Measurements from ENCODE around the gene POPDC3. TPM values are rescaled to one million over a fixed set of nuclear protein-coding genes. Genes with fewer than 3 reads are reported as not detected.
A peak's percentile ranks its signal among the peaks of the same experiment; 100 is the strongest.

The POPDC3 gene
- polyA plus RNA-seq, 6 donors from 2014 or later: not detected

GRCh38 chr6:105162377-105162776 lies 17.4 kb downstream of the POPDC3 start:
- H3K4me1 Mint-ChIP-seq: no peaks in the 10 kb centered on the region
- ATAC-seq (ENCODE audit: low read depth in 2 of 2) (no peak), DNase-seq (no peak)
- H3K27ac Mint-ChIP-seq: no peak overlapping the region
- peaks cover 10 to 31% (median 19%) of the 10 kb centered on the region in 3 donors for H3K27me3 Mint-ChIP-seq
- no peaks in the 10 kb centered on the region for H3K36me3 Mint-ChIP-seq
- H3K9me3 Mint-ChIP-seq: no peaks in the 10 kb centered on the region
- H3K4me3 Mint-ChIP-seq: no peak overlapping the region

- no peak overlapping the region for H3K27ac Mint-ChIP-seq
- DNase-seq: no peak
- no peaks in the 10 kb centered on the region for H3K9me3 Mint-ChIP-seq
- H3K36me3 Mint-ChIP-seq: no peaks in the 10 kb centered on the region
- no peaks in the 10 kb centered on the region for H3K4me1 Mint-ChIP-seq
- no peak overlapping the region for H3K4me3 Mint-ChIP-seq
- peaks cover 5 to 26% (median 12%) of the 10 kb centered on the region in 3 donors for H3K27me3 Mint-ChIP-seq
- no peak for ATAC-seq (ENCODE audit: low read depth in 2 of 2)
Measured at GRCh38 chr6:105161421-105161820, 18.4 kb downstream of the POPDC3 start.

GRCh38 chr6:105153676-105154075 lies 26.1 kb downstream of the POPDC3 start:
- H3K36me3 Mint-ChIP-seq: no peaks in the 10 kb centered on the region
- no peak overlapping the region for H3K27ac Mint-ChIP-seq
- DNase-seq: no peak
- no peak for ATAC-seq (ENCODE audit: low read depth in 2 of 2)
- no peaks in the 10 kb centered on the region for H3K4me1 Mint-ChIP-seq
- peaks cover 0 to 17% (median 15%) of the 10 kb centered on the region in 3 donors for H3K27me3 Mint-ChIP-seq
- no peaks in the 10 kb centered on the region for H3K9me3 Mint-ChIP-seq
- no peak overlapping the region for H3K4me3 Mint-ChIP-seq

GRCh38 chr6:105152880-105153279 lies 26.9 kb downstream of the POPDC3 start:
- Mint-ChIP-seq H3K36me3 (no peaks in the 10 kb centered on the region), H3K9me3 (no peaks in the 10 kb centered on the region), H3K4me3 (no peak overlapping the region), H3K27ac (no peak overlapping the region), H3K4me1 (no peaks in the 10 kb centered on the region), H3K27me3 (peaks cover 0 to 17% (median 15%) of the 10 kb centered on the region in 3 donors)
- ATAC-seq (ENCODE audit: low read depth in 2 of 2): no peak
- no peak for DNase-seq

- H3K27me3 Mint-ChIP-seq: peaks cover 0 to 17% (median 15%) of the 10 kb centered on the region in 3 donors
- no peak overlapping the region for H3K4me3 Mint-ChIP-seq
- H3K27ac Mint-ChIP-seq: no peak overlapping the region
- no peaks in the 10 kb centered on the region for H3K36me3 Mint-ChIP-seq
- H3K9me3 Mint-ChIP-seq: no peaks in the 10 kb centered on the region
- no peaks in the 10 kb centered on the region for H3K4me1 Mint-ChIP-seq
- ATAC-seq (ENCODE audit: low read depth in 2 of 2) (no peak), DNase-seq (no peak)
Measured at GRCh38 chr6:105151644-105152043, 28.2 kb downstream of the POPDC3 start.

- Mint-ChIP-seq H3K27ac (no peak overlapping the region), H3K4me3 (peak overlapping the region in 6 of 8 donors; percentile 19 to 87 (median 80)), H3K9me3 (peaks cover 0 to 2% (median 0%) of the 10 kb centered on the region in 7 donors), H3K27me3 (peaks cover 56 to 69% (median 68%) of the 10 kb centered on the region in 3 donors), H3K4me1 (peaks cover 6 to 7% (median 6%) of the 10 kb centered on the region in 3 donors), H3K36me3 (no peaks in the 10 kb centered on the region)
- DNase-seq: no peak
- ATAC-seq (ENCODE audit: low read depth in 2 of 2): no peak
Measured at GRCh38 chr6:105138141-105138540, 41.7 kb downstream of the POPDC3 start.

- ATAC-seq (ENCODE audit: low read depth in 2 of 2) (no peak), DNase-seq (no peak)
- no peak overlapping the region for H3K27ac Mint-ChIP-seq
- peaks cover 61 to 71% (median 67%) of the 10 kb centered on the region in 3 donors for H3K27me3 Mint-ChIP-seq
- no peaks in the 10 kb centered on the region for H3K36me3 Mint-ChIP-seq
- peaks cover 0 to 2% (median 0%) of the 10 kb centered on the region in 7 donors for H3K9me3 Mint-ChIP-seq
- peaks cover 6 to 7% (median 6%) of the 10 kb centered on the region in 3 donors for H3K4me1 Mint-ChIP-seq
- peak overlapping the region; percentile 66 to 88 (median 84) for H3K4me3 Mint-ChIP-seq
Measured at GRCh38 chr6:105137388-105137787, 42.4 kb downstream of the POPDC3 start.

- Mint-ChIP-seq H3K4me3 (peak overlapping the region; percentile 75 to 88 (median 84)), H3K27me3 (peaks cover 61 to 71% (median 66%) of the 10 kb centered on the region in 3 donors), H3K4me1 (peaks cover 6 to 7% (median 6%) of the 10 kb centered on the region in 3 donors), H3K27ac (no peak overlapping the region), H3K36me3 (no peaks in the 10 kb centered on the region), H3K9me3 (peaks cover 0 to 2% (median 0%) of the 10 kb centered on the region in 7 donors)
- ATAC-seq (ENCODE audit: low read depth in 2 of 2): peak; percentile 68 to 71
- peak; percentile 34 for DNase-seq
Measured at GRCh38 chr6:105136431-105137350, 43.1 kb downstream of the POPDC3 start.

- H3K27me3 Mint-ChIP-seq: peaks cover 59 to 67% (median 63%) of the 10 kb centered on the region in 3 donors
- no peak overlapping the region for H3K27ac Mint-ChIP-seq
- no peaks in the 10 kb centered on the region for H3K36me3 Mint-ChIP-seq
- ATAC-seq (ENCODE audit: low read depth in 2 of 2) (no peak), DNase-seq (no peak)
- H3K4me1 Mint-ChIP-seq: peaks cover 6 to 7% (median 6%) of the 10 kb centered on the region in 3 donors
- H3K9me3 Mint-ChIP-seq: peaks cover 0 to 2% (median 0%) of the 10 kb centered on the region in 7 donors
- peak overlapping the region; percentile 63 to 80 (median 69) for H3K4me3 Mint-ChIP-seq
Measured at GRCh38 chr6:105135907-105136430, 43.8 kb downstream of the POPDC3 start.

GRCh38 chr6:105135056-105135455 lies 44.8 kb downstream of the POPDC3 start:
- peaks cover 50 to 60% (median 58%) of the 10 kb centered on the region in 3 donors for H3K27me3 Mint-ChIP-seq
- ATAC-seq (ENCODE audit: low read depth in 2 of 2) (no peak), DNase-seq (no peak)
- H3K4me3 Mint-ChIP-seq: peak overlapping the region in 3 of 8 donors; percentile 51 to 70 (median 68)
- peaks cover 6 to 7% (median 6%) of the 10 kb centered on the region in 3 donors for H3K4me1 Mint-ChIP-seq
- H3K27ac Mint-ChIP-seq: no peak overlapping the region
- H3K36me3 Mint-ChIP-seq: no peaks in the 10 kb centered on the region
- H3K9me3 Mint-ChIP-seq: peaks cover 0 to 2% (median 0%) of the 10 kb centered on the region in 7 donors

GRCh38 chr6:105122717-105123116 lies 57.1 kb downstream of the POPDC3 start:
- DNase-seq (no peak), ATAC-seq (ENCODE audit: low read depth in 2 of 2) (no peak)
- Mint-ChIP-seq H3K9me3 (no peaks in the 10 kb centered on the region), H3K27me3 (peaks cover under 1 to 19% (median 15%) of the 10 kb centered on the region in 3 donors), H3K4me1 (no peaks in the 10 kb centered on the region), H3K36me3 (no peaks in the 10 kb centered on the region), H3K27ac (no peak overlapping the region), H3K4me3 (no peak overlapping the region)

GRCh38 chr6:105121981-105122380 lies 57.8 kb downstream of the POPDC3 start:
- no peaks in the 10 kb centered on the region for H3K4me1 Mint-ChIP-seq
- DNase-seq (no peak), ATAC-seq (ENCODE audit: low read depth in 2 of 2) (no peak)
- no peak overlapping the region for H3K27ac Mint-ChIP-seq
- no peak overlapping the region for H3K4me3 Mint-ChIP-seq
- no peaks in the 10 kb centered on the region for H3K36me3 Mint-ChIP-seq
- peaks cover 7 to 20% (median 12%) of the 10 kb centered on the region in 3 donors for H3K27me3 Mint-ChIP-seq
- no peaks in the 10 kb centered on the region for H3K9me3 Mint-ChIP-seq

GRCh38 chr6:105120570-105120969 lies 59.2 kb downstream of the POPDC3 start:
- Mint-ChIP-seq H3K4me1 (no peaks in the 10 kb centered on the region), H3K27ac (no peak overlapping the region), H3K36me3 (no peaks in the 10 kb centered on the region), H3K4me3 (no peak overlapping the region), H3K27me3 (peaks cover 7 to 23% (median 20%) of the 10 kb centered on the region in 3 donors), H3K9me3 (no peaks in the 10 kb centered on the region)
- DNase-seq: no peak
- ATAC-seq (ENCODE audit: low read depth in 2 of 2): no peak

- DNase-seq (no peak), ATAC-seq (ENCODE audit: low read depth in 2 of 2) (no peak)
- H3K36me3 Mint-ChIP-seq: no peaks in the 10 kb centered on the region
- no peak overlapping the region for H3K27ac Mint-ChIP-seq
- no peaks in the 10 kb centered on the region for H3K9me3 Mint-ChIP-seq
- peaks cover 7 to 28% (median 8%) of the 10 kb centered on the region in 3 donors for H3K27me3 Mint-ChIP-seq
- H3K4me1 Mint-ChIP-seq: no peaks in the 10 kb centered on the region
- no peak overlapping the region for H3K4me3 Mint-ChIP-seq
Measured at GRCh38 chr6:105116150-105116549, 63.7 kb downstream of the POPDC3 start.

Measured in naive B cell (primary cell).